Measurements from ENCODE around the gene CPO. TPM values are rescaled to one million over a fixed set of nuclear protein-coding genes. Genes with fewer than 3 reads are reported as not detected.
"Not testable (repeated sequence)": the region's sequence is repeated elsewhere in the genome, so short reads cannot be mapped to it uniquely, and the experiment has no call there.

CPO gene, protein sequence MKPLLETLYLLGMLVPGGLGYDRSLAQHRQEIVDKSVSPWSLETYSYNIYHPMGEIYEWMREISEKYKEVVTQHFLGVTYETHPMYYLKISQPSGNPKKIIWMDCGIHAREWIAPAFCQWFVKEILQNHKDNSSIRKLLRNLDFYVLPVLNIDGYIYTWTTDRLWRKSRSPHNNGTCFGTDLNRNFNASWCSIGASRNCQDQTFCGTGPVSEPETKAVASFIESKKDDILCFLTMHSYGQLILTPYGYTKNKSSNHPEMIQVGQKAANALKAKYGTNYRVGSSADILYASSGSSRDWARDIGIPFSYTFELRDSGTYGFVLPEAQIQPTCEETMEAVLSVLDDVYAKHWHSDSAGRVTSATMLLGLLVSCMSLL
- polyA plus RNA-seq (ENCODE audit: insufficient read length in 3 of 3) = 1 to 10 TPM in 2 of 3 donors, under 1 TPM in 1; 1.00 to 1.7 (median 1.6) TPM
- long read RNA-seq, donor 1 = 0 reads
- long read RNA-seq, donor 2 = 0 reads
- long read RNA-seq, donor 3 = 0 reads
- long read RNA-seq, donor 4 = 0 reads
- long read RNA-seq, donor 5 = 0 reads
- long read RNA-seq, donor 6 = 0 reads
- long read RNA-seq, donor 7 = 0 reads
- long read RNA-seq, donor 8 = 0 reads
- long read RNA-seq, donor 9 = 0 reads
- long read RNA-seq, donor 10 = 0 reads
- long read RNA-seq, donor 11 = 0 reads
- long read RNA-seq, donor 12 = 0 reads
- long read RNA-seq, donor 13 = 0 reads
- long read RNA-seq, donor 14 = 0 reads
- long read RNA-seq, donor 15 = 0 reads
- long read RNA-seq, donor 16 = 0 reads

DNA sequence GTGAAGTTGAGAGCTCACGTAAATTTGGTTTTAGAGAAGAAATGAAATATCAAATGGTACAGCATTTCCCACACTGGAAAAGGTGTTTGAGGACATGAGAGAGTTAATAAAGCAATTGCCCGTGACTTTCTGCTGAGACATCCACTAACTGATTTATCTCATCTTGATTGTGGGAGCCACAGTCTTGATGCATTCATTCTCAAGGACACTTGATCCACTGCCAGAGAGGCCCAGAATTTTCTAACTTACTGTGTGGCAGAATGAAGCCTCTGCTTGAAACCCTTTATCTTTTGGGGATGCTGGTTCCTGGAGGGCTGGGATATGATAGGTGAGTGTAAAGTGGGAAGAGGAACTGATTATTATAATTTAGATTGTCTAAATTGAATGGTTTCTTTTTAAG lies at the start of gene CPO:
TSS of gene CPO (plus strand) at position 179 of the 400 bp plus-strand sequence. CDS start at position 261, 82 bp downstream.
- DNase-seq (ENCODE audit: extremely low read depth in 1 of 11, low read depth in 9 of 11, low spot score in 4 of 11) = no peak

DNA sequence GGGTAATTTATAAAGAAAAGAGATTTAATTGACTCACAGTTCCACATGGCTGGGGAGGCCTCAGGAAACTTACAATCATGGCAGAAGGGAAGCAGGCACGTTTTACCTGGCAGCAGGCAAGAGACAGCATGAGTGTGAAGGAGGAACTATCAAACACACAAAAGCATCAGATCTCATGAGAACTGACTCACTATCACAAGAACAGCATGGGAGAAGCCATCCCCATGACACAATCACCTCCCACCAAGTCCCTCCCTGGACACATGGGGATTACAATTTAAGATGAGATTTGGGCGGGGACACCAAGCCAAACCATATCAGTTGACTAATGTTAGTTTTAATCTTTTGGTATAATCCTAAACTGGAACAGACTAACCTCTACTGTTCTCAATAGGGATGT lies 49.1 kb upstream of the CPO start:
- no peak for DNase-seq (ENCODE audit: extremely low read depth in 1 of 11, low read depth in 9 of 11, low spot score in 4 of 11)

DNA sequence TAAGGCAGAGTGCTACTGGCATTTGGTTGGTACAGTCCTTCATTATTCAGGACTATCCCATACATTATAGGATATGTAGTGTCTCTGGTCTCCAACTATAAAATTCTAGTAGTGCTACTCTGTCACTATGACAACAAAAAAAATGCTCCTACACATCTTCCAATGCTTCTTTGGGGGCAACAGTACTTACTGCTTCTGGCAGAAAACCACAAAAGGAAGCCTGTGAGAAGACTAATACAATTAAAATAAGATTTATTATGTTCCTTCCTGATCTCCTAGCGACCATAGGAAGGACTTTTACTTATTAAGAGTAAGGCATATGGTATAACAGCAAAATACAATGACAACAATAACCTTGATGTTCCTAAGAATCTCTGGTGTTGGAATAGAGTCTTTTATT lies 48.4 kb upstream of the CPO start:
- DNase-seq (ENCODE audit: extremely low read depth in 1 of 11, low read depth in 9 of 11, low spot score in 4 of 11) = peak in 2 of 11 donors; percentile 3

DNA sequence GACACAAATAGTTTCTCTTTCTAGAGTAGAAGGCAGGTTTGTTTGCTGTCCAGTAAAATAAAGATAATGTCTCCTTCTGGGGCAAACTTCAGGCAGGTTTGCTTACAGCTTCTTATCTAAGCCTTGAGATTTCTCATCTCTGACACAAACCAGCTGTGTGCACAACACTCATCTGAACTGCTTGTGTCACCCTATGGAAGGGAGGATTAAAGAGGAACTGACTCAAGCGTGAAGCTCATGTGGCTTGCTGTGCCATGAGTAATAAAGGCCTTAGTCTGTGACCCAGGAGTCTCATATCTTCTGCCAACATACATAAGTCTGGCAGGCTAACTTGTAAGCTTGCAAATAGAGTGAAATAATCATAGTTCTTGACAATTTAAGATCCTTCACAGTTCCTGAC lies 24.2 kb upstream of the CPO start:
- DNase-seq (ENCODE audit: extremely low read depth in 1 of 11, low read depth in 9 of 11, low spot score in 4 of 11) = peak in 1 of 11 donors; percentile 5

DNA sequence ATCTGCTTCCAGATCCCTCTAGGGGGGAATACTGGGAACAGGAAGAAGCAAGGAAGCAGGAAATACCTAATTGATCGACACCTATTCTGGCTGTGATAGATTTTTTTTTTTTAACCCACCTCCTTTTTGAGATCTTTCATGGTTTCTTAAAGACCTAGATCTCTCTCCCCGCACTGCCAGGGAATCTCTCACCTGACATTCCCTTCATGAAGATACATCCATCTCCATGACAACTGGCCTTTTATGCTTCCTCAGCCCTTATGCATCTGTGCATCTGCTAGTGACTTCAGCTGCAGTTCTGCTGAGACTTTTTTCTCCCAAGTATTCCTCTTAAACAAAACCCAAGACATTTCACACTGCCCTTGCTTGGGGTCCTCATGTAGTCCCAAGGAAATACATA lies 21.1 kb upstream of the CPO start:
- DNase-seq (ENCODE audit: extremely low read depth in 1 of 11, low read depth in 9 of 11, low spot score in 4 of 11) = no peak

DNA sequence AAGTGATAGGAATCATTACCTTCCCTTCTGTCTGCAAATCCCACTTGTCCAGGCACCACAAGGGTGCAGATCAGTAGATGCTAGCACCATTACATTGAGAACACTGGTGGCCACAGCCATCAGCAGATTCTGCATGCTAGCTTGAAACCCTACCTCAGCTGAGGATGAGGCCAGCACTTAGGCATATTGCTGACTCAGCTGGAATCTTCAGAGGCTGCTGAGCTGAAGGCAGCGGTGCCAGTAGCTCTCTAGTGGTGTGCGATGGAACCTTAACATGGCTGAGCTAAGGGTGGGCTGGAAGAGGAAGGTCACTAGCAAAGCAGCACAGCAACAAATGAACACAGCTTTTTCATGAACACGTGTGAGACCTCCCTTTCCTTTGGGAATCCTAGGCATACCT lies 19.0 kb upstream of the CPO start:
- no peak for DNase-seq (ENCODE audit: extremely low read depth in 1 of 11, low read depth in 9 of 11, low spot score in 4 of 11)

DNA sequence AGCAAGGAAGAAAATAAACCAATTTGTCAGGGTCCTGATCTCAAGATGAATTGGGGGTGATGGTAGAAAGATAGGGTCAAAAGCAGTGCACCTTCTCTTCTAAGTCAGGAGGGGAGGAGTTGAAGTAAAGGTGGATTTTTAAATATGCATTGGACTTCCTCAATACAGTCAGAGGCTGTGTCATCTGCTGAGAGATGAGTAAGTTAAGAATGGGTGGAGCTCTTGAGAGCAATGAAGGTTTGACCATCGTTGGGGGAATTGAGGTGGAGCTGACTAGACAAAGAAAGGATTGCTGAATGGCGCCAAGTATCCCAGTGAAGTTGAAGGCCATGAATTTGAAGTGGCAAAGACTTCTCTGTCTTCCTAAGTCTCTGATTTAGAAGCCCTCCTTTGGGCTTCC lies 18.4 kb upstream of the CPO start:
- no peak for DNase-seq (ENCODE audit: extremely low read depth in 1 of 11, low read depth in 9 of 11, low spot score in 4 of 11)

DNA sequence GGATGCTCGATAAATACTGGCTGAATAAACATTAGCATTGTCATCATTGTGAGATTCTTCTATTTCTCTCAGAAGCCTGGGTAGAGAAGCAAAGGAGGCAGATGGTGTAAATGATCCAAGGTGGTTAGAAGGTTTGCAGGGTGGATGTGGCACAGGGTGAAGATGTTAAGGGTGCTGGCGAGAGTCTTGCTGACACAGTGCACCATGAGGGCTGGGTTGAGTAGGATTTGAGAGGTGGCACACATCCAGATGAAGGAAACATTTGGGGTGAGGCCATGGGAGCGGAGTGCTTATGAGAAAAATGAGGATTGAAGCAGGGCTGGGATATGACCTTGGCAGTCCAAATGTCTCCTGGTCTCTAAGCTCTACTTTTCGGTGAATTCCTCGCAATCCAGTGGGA lies 17.8 kb upstream of the CPO start:
- no peak for DNase-seq (ENCODE audit: extremely low read depth in 1 of 11, low read depth in 9 of 11, low spot score in 4 of 11)

DNA sequence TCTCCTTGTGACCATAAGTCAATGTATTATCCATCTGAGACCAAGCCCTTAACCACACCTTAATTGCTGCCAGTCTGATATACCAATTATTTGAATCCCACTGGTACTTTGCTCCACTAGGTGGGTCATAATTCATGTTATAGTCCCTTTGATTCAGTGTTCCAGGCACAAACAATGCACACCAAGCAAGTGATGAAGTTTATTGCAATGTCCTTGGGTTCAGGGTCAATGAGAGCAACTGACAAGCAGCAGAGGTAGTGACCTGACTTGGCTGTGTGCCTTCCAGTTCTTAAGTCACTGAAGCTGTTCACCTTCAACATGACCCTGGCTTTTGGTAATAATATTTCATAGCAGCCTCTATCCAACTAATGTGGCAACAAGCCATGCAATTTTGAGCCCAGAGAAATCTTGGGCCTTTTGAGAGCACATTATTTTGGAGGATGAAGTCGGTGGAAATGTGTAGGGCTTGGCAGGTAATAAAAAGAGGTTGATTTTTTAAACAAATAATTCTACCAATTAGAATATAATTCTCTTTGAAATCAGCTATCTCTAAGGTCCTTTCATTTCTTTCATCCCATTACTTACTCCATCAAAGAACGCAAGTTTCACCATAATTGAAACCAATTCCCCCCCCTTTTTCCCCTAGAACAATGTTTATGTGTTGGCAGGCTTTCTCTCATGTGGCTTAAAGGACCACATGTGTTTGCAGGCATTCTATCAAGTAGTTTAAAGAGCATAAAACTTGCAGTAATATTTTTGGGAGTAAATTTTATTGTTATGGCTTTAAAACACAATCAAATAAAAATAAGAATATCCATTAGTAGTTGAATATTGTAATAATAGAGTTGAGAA lies 3.1 kb upstream of the CPO start:
- DNase-seq (ENCODE audit: extremely low read depth in 1 of 11, low read depth in 9 of 11, low spot score in 4 of 11) = no peak

DNA sequence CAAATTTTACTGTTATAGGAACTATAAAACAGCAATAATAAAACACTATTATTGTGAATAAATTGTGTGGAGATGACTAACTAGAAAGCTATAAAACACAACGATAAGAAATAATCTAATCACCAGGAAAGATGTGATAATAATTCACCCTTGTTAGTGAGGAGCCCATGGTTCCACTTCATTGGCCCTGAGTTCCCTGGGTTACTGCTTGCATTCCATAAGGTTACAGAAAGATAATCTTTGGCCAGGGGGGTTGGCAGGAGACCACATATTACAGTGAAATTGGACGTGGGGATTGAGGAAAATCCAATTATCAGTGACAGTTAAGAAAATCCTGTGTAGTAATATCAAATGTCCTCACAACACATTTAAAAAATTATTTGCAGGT lies 2.5 kb upstream of the CPO start:
- DNase-seq (ENCODE audit: extremely low read depth in 1 of 11, low read depth in 9 of 11, low spot score in 4 of 11) = no peak

DNA sequence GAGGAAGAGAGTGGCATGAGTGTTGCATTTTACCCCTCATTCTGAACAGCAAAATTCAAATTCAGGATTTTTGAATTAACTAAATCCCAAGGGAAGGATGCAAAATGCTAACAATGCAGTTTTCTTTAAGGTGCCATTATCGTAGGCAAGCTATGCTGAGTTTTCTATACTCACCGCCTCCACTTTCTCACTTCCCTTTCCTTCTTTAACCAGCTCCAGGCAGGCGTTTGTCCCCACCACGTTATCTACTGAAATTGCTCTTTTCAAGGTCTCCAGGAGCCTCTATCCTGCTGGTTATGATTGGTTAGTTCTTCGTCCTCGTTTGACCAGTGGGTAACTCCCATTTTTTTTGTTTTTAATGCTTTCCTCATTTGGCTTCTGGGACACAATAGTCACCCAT lies 1.8 kb upstream of the CPO start:
- DNase-seq (ENCODE audit: extremely low read depth in 1 of 11, low read depth in 9 of 11, low spot score in 4 of 11) = no peak

DNA sequence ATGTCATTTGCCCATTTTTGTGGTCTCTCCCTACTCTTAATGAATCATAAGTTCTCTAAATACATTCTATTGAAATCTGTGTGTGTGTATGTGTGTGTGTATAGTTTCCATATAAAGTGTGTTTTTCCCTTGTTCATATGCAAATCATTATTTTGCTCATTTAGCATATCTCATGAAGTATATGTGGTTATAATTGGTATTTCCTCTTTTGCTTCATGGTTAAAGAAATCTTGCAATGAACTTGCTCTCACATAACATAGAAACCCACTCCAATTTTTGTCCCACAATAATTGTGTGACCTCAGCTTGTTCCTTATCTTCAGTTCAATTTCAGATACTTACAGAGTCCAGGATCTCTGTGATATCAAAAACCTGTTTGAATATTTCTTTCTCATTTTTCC lies 1.2 kb downstream of the CPO start:
- DNase-seq (ENCODE audit: extremely low read depth in 1 of 11, low read depth in 9 of 11, low spot score in 4 of 11) = no peak

DNA sequence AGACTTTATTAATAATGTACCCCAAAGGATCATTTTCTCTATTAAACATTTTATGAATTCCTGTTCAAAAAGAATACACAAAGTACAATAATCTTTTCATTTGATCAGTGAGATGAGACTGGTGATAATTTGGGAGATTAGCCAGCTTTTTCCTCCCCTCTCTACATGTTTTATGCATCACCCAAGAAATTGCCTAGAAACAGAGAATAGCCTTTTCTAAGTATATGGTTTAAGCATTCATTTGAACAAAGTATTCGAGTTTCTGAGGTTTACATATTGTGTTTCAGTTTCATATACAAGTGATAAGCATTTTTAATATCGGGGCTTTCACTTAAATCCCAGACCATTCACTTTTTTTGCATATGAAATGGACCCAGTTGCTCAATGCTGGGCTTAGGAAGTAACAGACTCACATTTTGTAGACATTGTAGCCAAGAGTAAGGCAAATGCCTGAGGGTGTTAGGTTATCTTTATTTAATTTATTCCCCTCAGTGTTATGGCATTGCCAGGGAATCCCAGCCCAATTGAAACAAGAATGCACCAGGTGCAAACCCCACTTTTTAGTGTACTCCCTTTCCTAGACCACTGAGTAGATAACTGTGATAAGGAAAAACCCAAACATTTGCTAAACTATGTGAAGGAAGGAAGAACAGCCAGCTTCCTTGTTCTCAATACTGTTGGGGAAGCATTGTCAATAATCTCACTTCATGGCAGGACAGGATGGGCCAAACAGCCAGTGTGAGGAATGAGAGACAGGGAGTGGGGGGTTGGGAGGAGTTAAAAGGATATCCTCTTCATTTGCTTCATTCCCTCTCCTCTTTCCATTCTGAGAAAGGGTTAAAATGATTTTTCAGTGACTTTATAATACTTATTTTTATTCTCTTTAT lies 3.5 kb downstream of the CPO start:
- DNase-seq (ENCODE audit: extremely low read depth in 1 of 11, low read depth in 9 of 11, low spot score in 4 of 11) = no peak

DNA sequence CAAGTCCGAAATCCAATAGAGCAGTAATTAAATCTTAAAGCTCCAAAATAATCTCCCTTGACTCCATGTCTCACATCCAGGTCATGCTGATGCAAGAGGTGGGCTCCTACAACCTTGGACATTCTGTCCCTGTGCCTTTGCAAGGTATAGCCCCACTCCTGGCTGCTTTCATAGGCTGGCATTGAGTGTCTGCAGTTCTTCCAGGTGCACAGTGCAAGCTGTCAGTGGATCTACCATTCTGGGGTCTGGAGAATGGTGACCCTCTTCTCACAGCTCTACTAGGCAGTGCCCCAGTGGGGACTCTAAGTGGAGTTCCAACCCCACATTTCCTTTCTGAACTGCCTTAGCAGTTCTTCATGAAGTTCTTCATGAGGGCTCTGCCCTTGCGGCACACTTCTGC lies 14.1 kb downstream of the CPO start:
- not testable (repeated sequence) for DNase-seq (ENCODE audit: extremely low read depth in 1 of 11, low read depth in 9 of 11, low spot score in 4 of 11)

DNA sequence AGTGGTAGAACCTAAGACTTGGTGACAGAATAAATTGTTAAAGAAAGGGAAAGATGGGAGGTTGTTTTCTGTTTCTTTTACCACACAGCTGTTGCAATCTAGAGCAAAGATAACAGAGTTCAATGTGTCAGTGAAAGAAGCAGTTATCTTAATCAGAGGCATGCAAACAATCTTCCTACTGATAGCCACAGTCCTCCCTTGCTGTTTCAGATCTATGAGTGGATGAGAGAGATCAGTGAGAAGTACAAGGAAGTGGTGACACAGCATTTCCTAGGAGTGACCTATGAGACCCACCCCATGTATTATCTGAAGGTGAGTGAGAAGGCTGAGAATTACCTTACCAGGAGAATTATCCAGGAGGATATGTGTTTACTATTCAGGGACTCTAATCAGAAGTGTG lies 15.9 kb downstream of the CPO start:
- DNase-seq (ENCODE audit: extremely low read depth in 1 of 11, low read depth in 9 of 11, low spot score in 4 of 11) = no peak

DNA sequence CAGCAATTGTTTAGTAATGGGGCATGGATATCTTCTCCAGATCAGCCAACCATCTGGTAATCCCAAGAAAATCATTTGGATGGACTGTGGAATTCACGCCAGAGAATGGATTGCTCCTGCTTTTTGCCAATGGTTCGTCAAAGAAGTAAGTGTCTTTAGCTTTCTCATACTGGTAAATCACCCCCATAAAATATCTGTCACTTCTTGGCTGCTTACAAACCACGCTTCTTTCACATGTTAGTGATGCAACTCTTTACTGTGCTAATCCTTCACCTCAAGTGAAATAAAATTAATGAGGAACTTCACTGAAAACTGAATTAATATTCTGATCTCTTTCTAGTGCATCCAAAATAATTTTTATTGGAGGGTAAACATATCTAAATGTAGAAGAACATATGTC lies 18.9 kb downstream of the CPO start:
- DNase-seq (ENCODE audit: extremely low read depth in 1 of 11, low read depth in 9 of 11, low spot score in 4 of 11) = no peak

DNA sequence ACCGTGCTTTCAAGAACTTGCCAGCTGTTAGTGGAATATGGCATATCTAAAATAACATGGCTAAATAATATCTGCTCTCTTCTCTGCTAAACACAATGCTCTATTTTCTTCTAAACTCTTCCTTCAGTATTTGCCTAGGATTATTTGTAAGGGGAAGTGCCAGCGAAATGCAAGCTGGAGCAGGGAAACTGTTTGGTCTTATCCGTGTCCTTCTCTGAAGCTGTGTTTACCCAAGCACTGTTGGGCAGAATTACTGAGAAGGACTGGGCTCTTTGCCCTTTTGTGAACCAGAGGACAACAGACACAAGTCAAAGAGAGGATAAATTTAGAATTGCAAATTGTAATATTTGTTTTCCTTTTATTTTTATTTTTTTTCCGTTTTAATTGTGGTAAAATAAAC lies 23.6 kb downstream of the CPO start:
- no peak for DNase-seq (ENCODE audit: extremely low read depth in 1 of 11, low read depth in 9 of 11, low spot score in 4 of 11)

DNA sequence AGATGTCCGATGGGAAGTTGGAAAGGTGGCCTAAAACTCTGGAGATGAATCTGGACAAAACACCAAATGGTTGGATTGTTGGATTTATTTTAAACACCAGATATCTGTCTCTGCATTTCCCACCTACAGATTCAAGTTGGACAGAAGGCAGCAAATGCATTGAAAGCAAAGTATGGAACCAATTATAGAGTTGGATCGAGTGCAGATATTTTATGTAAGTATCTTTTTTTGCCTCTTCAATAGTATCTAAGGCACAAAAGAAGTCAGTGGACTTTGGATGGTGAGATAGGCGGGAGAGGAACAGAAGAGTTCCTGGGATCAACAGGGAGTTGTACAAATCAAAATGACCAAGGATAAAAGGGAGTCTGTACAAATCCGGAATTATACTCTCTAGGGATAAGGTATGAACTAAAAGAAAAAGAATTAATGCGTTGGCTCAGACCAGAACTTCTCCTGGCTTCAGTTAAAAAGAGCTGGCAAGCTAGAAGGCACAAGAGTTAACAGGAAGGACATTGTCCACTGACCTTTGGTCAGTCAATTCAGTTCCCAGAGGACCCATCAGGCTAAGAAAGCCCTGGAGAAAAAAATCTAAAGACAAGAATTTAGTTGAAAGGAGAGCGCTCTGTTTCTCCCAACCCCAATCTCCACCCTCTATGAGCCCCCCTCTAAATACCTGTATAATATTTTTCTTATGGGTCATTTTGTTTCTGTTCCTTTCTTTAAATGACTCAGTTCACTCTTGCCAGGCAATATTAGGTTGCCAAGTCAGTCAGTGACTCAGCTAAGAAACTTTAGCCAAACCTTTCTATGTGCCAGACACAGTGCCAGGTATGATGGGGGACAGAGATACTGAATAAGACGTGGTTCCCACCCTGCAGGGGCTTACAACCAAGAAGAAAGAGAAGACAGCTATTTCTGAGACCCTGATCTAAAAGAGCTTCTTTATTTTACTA lies 29.1 kb downstream of the CPO start:
- DNase-seq (ENCODE audit: extremely low read depth in 1 of 11, low read depth in 9 of 11, low spot score in 4 of 11) = no peak
